Measurements from ENCODE around the gene ASTN2. TPM values are rescaled to one million over a fixed set of nuclear protein-coding genes. Genes with fewer than 3 reads are reported as not detected.

ASTN2 gene
- polyA plus RNA-seq, 1 donor from 2014 or later: 6.8 TPM

- Histone ChIP-seq H3K9me2 (ENCODE audit: insufficient read depth, low read length) (no peaks in the 10 kb centered on the region), H3K9ac (ENCODE audit: low read length) (no peak overlapping the region), H3K4me3 (ENCODE audit: low read length) (no peak overlapping the region), H4K20me1 (ENCODE audit: insufficient read depth) (no peaks in the 10 kb centered on the region), H3F3A (ENCODE audit: insufficient read depth, low read length, poor library complexity, severe bottlenecking) (no peaks in the 10 kb centered on the region), H3K36me3 (ENCODE audit: insufficient read depth, low read length) (no peaks in the 10 kb centered on the region), H2AFZ (ENCODE audit: low read depth, low read length) (no peak overlapping the region), H3K27ac (ENCODE audit: low read length) (no peak overlapping the region), H3K79me2 (replicated peaks; ENCODE audit: insufficient read depth, low read length) (no peaks in the 10 kb centered on the region), H3K4me2 (ENCODE audit: low read length) (no peak overlapping the region), H3K27me3 (ENCODE audit: insufficient read depth, low read depth, low read length) (no peaks in the 10 kb centered on the region), H3K9me3 (ENCODE audit: low read length) (no peaks in the 10 kb centered on the region)
- TF ChIP-seq SMC3 (conservative IDR thresholded peaks at IDR 0.05; ENCODE audit: poor library complexity): no peak
- no peak for TF ChIP-seq TAF1 (IDR thresholded peaks at IDR 0.05; ENCODE audit: low read depth)
- no peak for TF ChIP-seq EZH2 (IDR thresholded peaks at IDR 0.05; ENCODE audit: borderline replicate concordance, insufficient read depth, low read length, poor library complexity, severe bottlenecking)
- no peak for TF ChIP-seq REST (IDR thresholded peaks at IDR 0.05; ENCODE audit: borderline replicate concordance)
- TF ChIP-seq EP300 (conservative IDR thresholded peaks at IDR 0.05; ENCODE audit: poor library complexity, severe bottlenecking): no peak
These were observed 475.7 kb downstream of the ASTN2 start for GRCh38 chr9:116939161-116939560.

GRCh38 chr9:116937361-116937760 is 477.5 kb downstream of the ASTN2 start:
- H3K79me2 ChIP-seq (replicated peaks; ENCODE audit: insufficient read depth, low read length): no peaks in the 10 kb centered on the region
- no peaks in the 10 kb centered on the region for H3K9me2 ChIP-seq (ENCODE audit: insufficient read depth, low read length)
- no peak overlapping the region for H2AFZ ChIP-seq (ENCODE audit: low read depth, low read length)
- no peak overlapping the region for H3K4me3 ChIP-seq (ENCODE audit: low read length)
- no peak overlapping the region for H3K27ac ChIP-seq (ENCODE audit: low read length)
- no peak for TF ChIP-seq MXI1 (conservative IDR thresholded peaks at IDR 0.05; ENCODE audit: poor library complexity, severe bottlenecking)
- TF ChIP-seq POLR2AphosphoS5 (IDR thresholded peaks at IDR 0.05): no peak
- no peak for TF ChIP-seq REST (IDR thresholded peaks at IDR 0.05; ENCODE audit: borderline replicate concordance)
- no peak for TF ChIP-seq TAF1 (IDR thresholded peaks at IDR 0.05; ENCODE audit: low read depth)
- TF ChIP-seq RAD21 (conservative IDR thresholded peaks at IDR 0.05): no peak
- TF ChIP-seq SMC3 (conservative IDR thresholded peaks at IDR 0.05; ENCODE audit: poor library complexity): no peak
- TF ChIP-seq EP300 (conservative IDR thresholded peaks at IDR 0.05; ENCODE audit: poor library complexity, severe bottlenecking): no peak
- TF ChIP-seq CTCF (IDR thresholded peaks at IDR 0.05; ENCODE audit: poor library complexity, severe bottlenecking): no peak
- TF ChIP-seq EZH2 (IDR thresholded peaks at IDR 0.05; ENCODE audit: borderline replicate concordance, insufficient read depth, low read length, poor library complexity, severe bottlenecking): no peak
- no peak overlapping the region for H3K9ac ChIP-seq (ENCODE audit: low read length)
- H3F3A ChIP-seq (ENCODE audit: insufficient read depth, low read length, poor library complexity, severe bottlenecking): no peaks in the 10 kb centered on the region
- H3K27me3 ChIP-seq (ENCODE audit: insufficient read depth, low read depth, low read length): no peaks in the 10 kb centered on the region
- no peaks in the 10 kb centered on the region for H4K20me1 ChIP-seq (ENCODE audit: insufficient read depth)
- no peak overlapping the region for H3K4me2 ChIP-seq (ENCODE audit: low read length)
- H3K36me3 ChIP-seq (ENCODE audit: insufficient read depth, low read length): no peaks in the 10 kb centered on the region
- H3K9me3 ChIP-seq (ENCODE audit: low read length): no peaks in the 10 kb centered on the region
